Stimulated activated CD8-positive, alpha-beta memory T cell treated with anti-CD3 and anti-CD28 coated beads, Interleukin-2, amount 100 ng/mL, for 1 hour (primary cell): ENCODE measurements around the gene LHX2.

Experiments used
- DNase-seq, 2 donors: peaks; one replicate each; pipeline ENCODE4 v3.0.0-alpha.2; 2020; ENCODE audit warnings: low read depth in 2 of 2

Gene LHX2

DNA sequence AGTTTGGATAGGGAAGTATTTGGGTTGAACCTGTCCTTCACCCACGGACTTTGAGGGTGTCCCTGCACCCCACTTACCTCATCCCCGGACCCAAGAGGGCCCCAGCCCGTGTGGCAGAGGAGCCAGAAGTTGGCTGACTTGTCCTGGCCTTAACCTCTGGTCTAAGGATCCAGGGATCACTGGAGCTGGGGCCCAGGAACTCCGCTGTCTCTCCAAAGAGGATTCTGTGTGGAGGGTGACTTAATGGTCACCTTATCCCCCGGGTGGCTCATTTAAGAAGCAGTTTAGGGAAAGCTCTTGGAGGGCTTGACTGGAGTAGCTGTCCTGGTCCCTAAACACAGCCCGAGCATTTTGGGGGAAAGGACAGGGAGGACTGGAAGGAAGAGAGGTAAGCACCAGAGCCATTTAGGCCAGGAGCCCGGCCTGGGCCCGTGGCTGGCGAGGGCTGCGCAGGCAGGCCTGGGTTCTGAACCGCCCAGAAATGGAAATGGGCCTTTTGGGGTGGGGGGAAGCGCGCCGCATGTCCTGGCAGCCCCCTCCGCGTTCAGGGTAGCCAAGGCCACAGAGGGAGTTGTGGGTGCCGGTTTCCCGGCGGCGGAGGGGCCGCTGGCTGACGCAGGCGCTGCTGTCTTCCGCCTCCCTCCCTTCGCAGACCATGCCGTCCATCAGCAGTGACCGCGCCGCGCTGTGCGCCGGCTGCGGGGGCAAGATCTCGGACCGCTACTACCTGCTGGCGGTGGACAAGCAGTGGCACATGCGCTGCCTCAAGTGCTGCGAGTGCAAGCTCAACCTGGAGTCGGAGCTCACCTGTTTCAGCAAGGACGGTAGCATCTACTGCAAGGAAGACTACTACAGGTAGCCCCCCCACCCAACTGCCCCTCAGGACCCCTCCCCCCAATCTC, 2.0 kb downstream of the LHX2 start:
- no peak for DNase-seq

GRCh38 chr9:124014211-124014955, 2.8 kb downstream of the LHX2 start:
- DNase-seq: no peak

GRCh38 chr9:124014956-124015660, 3.5 kb downstream of the LHX2 start:
- no peak for DNase-seq

DNA sequence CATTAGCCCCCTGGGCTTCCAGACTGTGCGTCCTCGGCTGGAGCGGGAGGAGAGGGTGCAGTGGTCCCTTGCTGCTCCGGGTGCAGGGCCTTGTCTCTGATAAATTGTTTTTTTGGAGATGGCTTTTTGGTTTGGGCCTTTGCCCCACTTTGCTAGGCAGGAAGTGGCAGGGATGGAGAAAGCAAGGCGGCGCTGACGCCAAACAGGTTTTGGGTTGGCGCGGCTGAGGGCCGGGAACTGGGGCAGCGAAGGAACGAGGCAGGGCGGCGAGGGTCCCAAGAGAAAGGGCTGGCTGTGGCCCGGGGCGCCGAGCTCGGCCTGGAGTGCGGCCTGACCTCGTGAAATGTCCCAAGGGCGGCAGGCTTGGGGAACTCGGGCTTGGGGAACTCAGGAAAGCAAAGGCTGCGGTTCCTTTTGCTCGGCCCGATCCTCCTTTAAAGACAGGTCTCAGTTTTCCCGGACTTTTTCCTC, 4.1 kb downstream of the LHX2 start:
- no peak for DNase-seq

- no peak for DNase-seq
Measured at GRCh38 chr9:124016175-124017050, 4.8 kb downstream of the LHX2 start.

DNA sequence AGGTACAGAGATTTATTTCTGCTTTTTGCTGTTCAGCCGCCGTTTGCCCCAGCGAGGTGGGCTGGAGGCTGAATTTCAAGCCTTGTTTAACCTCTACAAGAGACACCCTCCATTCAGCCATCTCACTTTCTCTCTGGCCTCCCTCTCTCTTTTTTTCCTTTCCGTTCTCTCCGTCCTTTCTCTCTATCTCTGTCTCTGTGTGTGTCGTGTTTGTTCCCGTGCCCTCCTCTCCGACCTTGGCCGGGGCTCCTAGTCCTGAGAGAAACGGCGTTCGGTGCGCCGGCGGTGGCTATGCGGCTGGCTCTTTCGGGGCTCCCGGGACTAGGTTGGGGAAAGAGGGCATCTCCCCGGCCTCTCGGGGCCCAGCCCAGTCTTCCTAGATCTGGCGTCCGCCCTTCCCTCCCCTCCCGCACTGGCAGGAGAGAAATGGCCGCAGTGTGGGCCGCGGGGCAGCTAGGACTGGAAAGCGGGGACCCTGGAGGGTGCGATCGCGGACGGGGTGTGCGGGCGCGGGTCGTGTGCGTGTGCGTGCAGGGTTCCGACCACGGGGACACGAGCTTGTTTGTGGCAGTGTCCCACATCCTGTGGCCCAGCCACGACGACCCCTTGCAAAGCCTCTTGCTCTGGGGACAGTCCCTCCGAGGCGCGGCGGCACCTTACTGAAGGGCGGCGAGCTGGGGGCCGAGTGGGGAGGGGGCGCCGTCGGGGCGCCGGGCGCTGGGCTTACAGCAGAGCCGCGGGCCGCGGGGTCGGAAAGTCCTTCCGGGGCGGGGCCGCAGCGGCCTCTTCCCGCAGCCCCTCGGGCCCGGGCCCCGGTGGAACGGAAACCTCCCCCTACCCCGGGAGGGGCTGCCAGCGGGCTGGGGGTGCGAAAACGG, 5.7 kb downstream of the LHX2 start:
- no peak for DNase-seq

DNA sequence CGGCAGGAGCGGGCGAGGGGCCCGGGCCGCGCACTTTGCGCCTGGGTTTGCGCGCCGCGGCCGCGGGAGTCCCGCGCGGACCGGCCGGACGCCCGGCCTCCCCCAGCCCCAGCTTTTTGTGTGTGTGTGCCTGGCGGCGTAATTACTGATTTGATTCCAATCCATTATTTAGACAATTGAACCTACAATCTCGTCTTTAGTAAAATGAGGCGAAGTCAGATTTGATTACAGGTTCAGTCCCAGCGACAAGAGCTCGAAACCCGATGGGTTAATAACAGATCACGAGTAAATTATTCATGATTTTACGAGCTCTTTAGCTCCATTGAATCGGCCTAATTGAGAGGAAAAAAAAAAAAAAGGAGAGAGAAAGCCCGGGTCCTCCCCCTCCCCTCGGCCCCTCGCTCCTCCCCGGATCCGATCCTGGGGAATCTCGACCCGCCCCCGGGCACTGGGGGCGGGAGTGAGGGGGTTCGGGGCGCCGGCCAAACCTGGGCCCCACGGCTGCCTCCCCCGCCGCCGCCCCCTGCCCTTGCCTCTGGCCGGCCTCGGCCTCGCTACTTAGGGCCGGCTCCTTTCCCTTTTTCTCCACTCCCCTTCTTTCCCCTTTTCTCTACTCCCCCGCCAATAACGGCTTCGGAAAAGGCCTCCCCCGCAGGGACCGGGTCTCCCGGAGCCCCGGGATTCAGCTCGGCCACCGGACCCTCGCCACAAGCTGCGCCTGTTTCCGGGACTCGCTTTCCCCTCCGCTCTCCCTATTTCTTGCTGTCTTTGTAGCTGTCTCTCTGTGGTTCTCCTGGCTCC, 6.6 kb downstream of the LHX2 start:
- no peak for DNase-seq

DNA sequence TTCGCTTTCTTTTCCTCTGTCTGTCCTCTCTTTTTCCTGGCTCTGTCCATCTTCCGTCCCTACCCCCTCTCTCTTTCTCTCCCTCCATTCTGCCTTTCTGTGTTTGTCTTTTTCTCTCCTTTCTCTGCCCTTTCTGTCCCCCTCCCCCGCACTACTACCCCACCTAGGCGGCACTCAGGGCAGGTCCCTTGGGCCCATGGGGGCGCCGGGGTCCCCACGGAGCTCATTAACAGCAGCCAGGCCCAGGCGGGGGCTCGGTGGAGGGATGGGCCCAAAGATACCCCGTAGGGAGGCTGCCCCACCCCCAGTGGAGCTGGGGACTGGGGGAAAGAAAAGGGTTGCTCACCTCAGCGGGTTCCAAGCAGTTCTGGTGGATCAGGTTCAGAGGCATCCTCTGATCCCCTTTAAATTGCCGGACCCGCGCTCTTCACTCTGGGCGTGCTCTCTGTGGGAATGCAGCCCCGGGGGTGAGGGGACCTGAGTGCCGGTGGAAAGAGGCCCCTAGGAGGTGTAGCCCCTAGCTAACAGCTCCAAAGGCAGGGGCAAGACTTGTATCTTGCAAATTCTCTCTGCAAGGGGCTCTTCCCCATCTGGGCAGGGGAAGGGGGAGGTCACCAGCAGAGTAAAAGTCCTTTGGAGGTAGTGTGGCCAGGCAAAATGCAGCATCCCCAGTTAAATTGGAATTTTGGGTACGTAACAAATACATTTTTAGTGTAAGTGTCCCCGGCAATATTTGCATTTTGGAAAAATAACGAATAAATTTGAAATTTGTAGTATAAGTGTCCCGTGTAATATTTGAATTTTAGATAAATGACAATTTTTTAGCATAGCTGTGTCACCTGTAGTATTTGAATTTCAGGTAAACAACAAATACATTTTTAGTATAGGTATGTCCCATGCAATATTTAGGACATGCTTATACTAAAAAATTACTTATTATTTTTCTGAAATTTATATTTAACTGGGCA, 7.4 kb downstream of the LHX2 start:
- DNase-seq: no peak

DNA sequence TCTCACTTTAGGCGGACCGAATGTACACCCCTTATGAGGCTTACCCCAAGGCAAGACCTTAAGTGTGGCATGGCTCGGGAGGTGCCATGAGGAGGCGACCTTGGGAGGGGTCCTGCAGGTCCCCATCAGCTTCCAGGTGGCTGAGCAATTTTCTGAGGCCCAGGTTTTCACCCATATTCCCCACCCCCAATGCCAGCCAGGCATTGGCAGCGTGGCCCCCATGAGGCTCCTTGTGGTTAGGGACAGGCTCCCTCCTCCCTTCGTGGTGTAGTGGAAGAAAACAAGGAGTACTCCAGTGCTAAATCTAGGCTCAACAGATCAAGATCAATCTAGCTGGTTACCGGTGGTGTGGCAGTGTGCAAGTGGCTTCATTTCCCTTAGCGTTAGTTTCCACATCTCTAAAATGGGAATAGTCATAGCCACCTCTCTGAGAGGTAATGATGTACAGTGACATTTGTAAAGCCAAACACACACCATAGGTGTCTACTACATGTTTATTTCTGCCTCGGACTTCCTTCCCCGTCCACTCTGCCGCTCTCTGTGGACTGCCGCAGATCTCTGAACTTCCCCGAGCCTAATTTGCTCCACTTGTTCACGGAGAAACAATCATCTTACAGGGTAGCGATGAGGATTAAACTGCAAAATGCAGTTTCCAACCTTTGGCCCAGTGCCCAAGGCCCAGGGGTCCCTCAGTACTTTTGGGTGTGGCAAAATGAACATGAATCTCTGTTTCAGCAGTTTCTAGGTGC, 8.4 kb downstream of the LHX2 start:
- no peak for DNase-seq

GRCh38 chr9:124020520-124021384, 9.2 kb downstream of the LHX2 start:
- DNase-seq: no peak

GRCh38 chr9:124021385-124021769, 9.8 kb downstream of the LHX2 start:
- DNase-seq: no peak

DNA sequence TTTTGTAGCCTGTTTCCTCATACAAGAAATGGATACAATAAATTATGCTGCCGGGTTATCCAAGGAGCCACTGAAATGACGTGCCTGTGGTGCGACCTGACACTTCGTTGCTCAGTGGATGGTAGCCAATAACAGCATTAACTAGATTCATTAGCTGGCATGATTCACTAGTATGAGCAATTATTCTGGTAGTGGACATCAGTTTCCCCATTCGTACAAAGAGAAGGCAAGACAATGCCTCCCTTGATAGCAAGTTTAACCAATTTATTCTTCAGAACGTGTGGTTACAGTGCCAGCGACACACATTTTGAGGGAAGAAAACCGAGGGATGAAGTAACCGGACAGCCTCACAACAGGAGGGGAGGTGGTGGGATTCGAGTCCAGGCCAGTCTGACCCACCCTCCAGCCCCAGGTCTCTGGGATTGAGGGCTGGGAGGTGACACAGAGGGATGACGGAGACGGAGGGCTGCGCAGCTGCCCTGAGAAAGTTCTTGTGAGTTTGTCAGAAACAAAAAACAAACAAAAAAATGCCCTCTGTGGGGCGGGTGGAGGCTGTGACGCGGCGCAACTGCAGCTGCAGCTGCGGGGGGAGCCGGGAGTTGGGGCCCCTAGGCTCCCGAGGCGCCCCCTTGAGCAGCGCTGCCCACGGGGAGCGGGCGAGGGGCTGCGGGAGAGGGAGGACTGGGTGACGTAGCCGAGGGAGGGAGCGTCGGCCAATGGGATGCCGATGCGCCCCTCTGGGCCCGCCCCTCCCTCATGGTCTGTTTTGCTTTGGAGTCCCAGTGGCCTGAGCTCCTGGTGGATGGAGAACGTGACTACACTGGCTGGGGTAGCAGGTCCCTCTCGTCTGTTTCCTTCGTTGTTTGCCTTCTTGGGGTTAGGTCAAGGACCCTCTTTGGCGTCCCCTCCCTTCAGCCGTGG, 10.9 kb downstream of the LHX2 start:
- no peak for DNase-seq

- no peak for DNase-seq
Measured at GRCh38 chr9:124024107-124024506, 12.5 kb downstream of the LHX2 start.

GRCh38 chr9:124029617-124030016, 18.0 kb downstream of the LHX2 start:
- no peak for DNase-seq

DNA sequence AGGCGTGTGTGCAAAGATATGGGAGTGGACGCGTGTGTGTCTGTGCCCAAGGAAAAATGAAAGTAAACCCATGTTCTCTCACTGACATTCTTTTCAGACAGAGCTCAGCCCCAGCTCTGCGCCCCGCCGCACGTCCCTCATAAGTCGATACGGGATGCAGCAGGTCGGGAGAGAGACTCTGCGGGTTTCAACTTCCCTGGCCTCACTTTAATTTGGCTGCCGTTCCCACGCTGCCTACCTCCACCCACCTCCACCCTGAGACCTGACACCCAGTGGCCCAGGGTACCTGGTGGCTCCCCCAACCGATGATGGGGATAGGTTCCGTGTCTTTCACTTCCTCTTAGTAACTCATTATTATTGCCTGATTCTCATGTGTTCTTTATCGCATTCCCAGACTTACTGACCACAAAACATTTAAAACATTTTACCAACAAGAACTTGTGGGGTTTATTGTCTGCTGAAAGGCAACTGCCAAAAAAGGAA, 19.4 kb downstream of the LHX2 start:
- DNase-seq: no peak
